ENCODE measurements around the gene B3GAT1.

DNA sequence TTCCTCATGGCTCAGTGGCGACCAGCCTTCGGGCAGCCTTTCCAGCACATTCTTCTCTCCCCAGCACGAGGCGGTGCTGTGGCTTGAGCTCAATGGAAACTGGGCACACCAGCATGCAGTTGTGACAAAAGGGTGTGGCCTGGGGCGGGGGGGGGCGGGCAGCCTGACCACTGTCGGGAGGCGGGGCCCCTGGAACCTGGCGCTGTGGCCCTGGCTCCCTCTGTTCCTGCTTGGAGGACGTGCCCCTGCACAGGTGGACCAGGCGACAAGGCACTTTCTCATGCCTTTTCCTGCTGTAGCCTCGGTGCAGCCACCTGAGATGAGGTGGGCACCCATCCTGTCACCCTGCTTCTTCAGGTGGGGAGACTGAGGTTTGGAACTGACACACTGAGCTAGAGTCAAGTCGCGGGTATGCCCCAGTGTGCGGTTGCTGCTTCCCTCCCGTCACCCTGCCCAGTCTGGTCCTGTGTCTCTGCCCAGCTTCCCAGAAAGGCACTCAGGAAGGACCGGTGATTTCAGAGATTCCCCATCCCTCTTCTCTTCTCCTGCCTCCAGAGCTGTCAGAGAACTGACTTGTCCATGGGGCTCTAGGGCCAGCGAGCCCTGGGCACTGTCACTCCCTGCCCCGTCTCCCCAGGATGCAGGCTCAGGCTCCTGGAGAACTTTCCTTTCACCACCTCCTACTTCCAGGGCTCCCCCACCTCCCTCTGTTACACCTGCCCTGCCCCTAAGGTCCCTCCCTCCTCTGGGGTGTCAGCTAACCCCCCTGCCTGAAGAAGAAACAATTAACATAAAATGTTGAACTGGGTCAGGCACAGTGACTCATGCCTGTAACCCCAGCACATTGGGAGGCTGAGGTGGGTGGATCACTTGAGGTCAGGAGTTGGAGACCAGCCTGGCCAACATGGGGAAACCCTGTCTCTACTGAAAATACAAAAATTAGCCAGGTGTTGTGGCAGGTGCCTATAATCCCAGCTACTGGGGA is 9.9 kb downstream of the B3GAT1 start:
- TF ChIP-seq POLR2AphosphoS5 (IDR thresholded peaks at IDR 0.05; ENCODE audit: low read depth, low read length) (no peak), POLR2A (IDR thresholded peaks at IDR 0.05; ENCODE audit: low read depth, low read length) (no peak), TAF1 (IDR thresholded peaks at IDR 0.05; ENCODE audit: low read depth, low read length) (no peak), SPI1 (IDR thresholded peaks at IDR 0.05; ENCODE audit: low read depth, low read length) (no peak), POU2F2 (IDR thresholded peaks at IDR 0.05; ENCODE audit: low read depth, low read length) (no peak), PAX5 (IDR thresholded peaks at IDR 0.05; ENCODE audit: insufficient read depth, low read length, severe bottlenecking) (no peak)
